Measurements from ENCODE around the gene ST14. TPM values are rescaled to one million over a fixed set of nuclear protein-coding genes. Genes with fewer than 3 reads are reported as not detected.

The ST14 gene
- total RNA-seq, 1 experiment from 2014 or later, result 0.30 TPM

- POLR2A ChIA-PET (ENCODE audit: low non-redundant PET), result no interaction called here
- CTCF ChIA-PET, result no interaction called here
- no peaks in the 10 kb centered on the region for H3K9me3 ChIP-seq (ENCODE audit: low read depth, low read length, poor library complexity, severe bottlenecking)
Measured at GRCh38 chr11:130204703-130205095, 45.1 kb downstream of the ST14 start.

GRCh38 chr11:130206141-130206540, 46.6 kb downstream of the ST14 start:
- no peak overlapping the region for H3K27ac ChIP-seq (ENCODE audit: low read depth, low read length, poor library complexity, severe bottlenecking)
- intact Hi-C loops (cut with micrococcal nuclease; ENCODE audit: unreplicated experiment), result no loop called here
- no peaks in the 10 kb centered on the region for H3K36me3 ChIP-seq (ENCODE audit: insufficient read depth, low read length, poor library complexity, severe bottlenecking)
- H3K4me1 ChIP-seq (ENCODE audit: insufficient read depth, low read length, poor library complexity, severe bottlenecking), result no peaks in the 10 kb centered on the region
- CTCF ChIA-PET, result no interaction called here
- POLR2A ChIA-PET (ENCODE audit: low non-redundant PET), result no interaction called here
- DNase-seq (ENCODE audit: low spot score), result no peak
- H3K4me3 ChIP-seq (ENCODE audit: low read depth, low read length, poor library complexity, severe bottlenecking), result no peak overlapping the region
- no peaks in the 10 kb centered on the region for H3K27me3 ChIP-seq (replicated peaks; ENCODE audit: insufficient read depth, low read depth, low read length, poor library complexity)
- no TSS peak for BruUV-seq (replicated peaks)
- no peaks in the 10 kb centered on the region for H3K9me3 ChIP-seq (ENCODE audit: low read depth, low read length, poor library complexity, severe bottlenecking)
- no peak for TF ChIP-seq EZH2 (IDR thresholded peaks at IDR 0.05; ENCODE audit: borderline replicate concordance, low read depth, low read length, poor library complexity, severe bottlenecking)
- no peak for TF ChIP-seq CTCF (conservative IDR thresholded peaks at IDR 0.05; ENCODE audit: low read depth, low read length)

More at GRCh38 chr11:130204703-130205095, 45.1 kb downstream of the ST14 start:
- intact Hi-C loops (cut with micrococcal nuclease; ENCODE audit: unreplicated experiment), result no loop called here
- Histone ChIP-seq H3K27me3 (replicated peaks; ENCODE audit: insufficient read depth, low read depth, low read length, poor library complexity) (no peaks in the 10 kb centered on the region), H3K4me1 (ENCODE audit: insufficient read depth, low read length, poor library complexity, severe bottlenecking) (no peaks in the 10 kb centered on the region), H3K4me3 (ENCODE audit: low read depth, low read length, poor library complexity, severe bottlenecking) (no peak overlapping the region), H3K36me3 (ENCODE audit: insufficient read depth, low read length, poor library complexity, severe bottlenecking) (no peaks in the 10 kb centered on the region), H3K27ac (ENCODE audit: low read depth, low read length, poor library complexity, severe bottlenecking) (no peak overlapping the region)
- TF ChIP-seq EZH2 (IDR thresholded peaks at IDR 0.05; ENCODE audit: borderline replicate concordance, low read depth, low read length, poor library complexity, severe bottlenecking) (no peak), CTCF (conservative IDR thresholded peaks at IDR 0.05; ENCODE audit: low read depth, low read length) (no peak)
- no TSS peak for BruUV-seq (replicated peaks)
- no peak for DNase-seq (ENCODE audit: low spot score)

DNA sequence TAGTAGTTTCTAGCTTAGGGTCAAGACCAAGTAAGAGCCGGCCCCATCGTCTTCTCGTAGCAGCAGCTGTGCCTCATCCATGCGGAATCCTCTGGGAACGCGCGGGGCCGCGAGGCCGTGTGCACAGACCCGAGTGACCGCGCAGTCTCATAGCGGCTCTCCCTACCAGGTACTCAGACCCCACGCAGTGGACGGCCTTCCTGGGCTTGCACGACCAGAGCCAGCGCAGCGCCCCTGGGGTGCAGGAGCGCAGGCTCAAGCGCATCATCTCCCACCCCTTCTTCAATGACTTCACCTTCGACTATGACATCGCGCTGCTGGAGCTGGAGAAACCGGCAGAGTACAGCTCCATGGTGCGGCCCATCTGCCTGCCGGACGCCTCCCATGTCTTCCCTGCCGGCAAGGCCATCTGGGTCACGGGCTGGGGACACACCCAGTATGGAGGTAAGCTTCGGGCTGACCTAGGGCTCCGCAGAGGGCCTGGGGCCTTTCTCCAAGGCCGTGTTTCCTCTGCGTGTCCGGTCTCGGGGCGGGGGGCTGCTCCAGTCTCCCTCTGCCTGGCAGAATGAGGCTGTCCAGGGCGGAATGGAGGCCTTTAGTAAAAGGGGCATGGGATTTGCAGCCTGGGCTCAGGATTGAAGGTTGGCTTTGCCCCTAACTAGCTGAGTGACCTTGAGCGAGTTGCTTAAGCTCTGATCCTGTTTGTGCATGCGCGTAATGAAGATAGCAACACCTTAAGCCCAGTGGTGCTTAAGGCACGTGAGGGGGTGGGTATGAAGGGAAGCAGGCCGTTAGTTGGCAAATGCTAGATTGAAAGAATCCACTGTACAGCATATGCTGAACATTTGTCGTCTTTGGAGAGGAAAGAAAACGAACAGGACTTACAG, 48.9 kb downstream of the ST14 start:
- Histone ChIP-seq H3K4me3 (ENCODE audit: low read depth, low read length, poor library complexity, severe bottlenecking) (no peak overlapping the region), H3K4me1 (ENCODE audit: insufficient read depth, low read length, poor library complexity, severe bottlenecking) (no peaks in the 10 kb centered on the region), H3K27ac (ENCODE audit: low read depth, low read length, poor library complexity, severe bottlenecking) (no peak overlapping the region), H3K36me3 (ENCODE audit: insufficient read depth, low read length, poor library complexity, severe bottlenecking) (no peaks in the 10 kb centered on the region), H3K27me3 (replicated peaks; ENCODE audit: insufficient read depth, low read depth, low read length, poor library complexity) (no peaks in the 10 kb centered on the region), H3K9me3 (ENCODE audit: low read depth, low read length, poor library complexity, severe bottlenecking) (no peaks in the 10 kb centered on the region)
- DNase-seq (ENCODE audit: low spot score), result no peak
- ChIA-PET CTCF (no interaction called here), POLR2A (ENCODE audit: low non-redundant PET) (no interaction called here)
- TF ChIP-seq CTCF (conservative IDR thresholded peaks at IDR 0.05; ENCODE audit: low read depth, low read length) (no peak), EZH2 (IDR thresholded peaks at IDR 0.05; ENCODE audit: borderline replicate concordance, low read depth, low read length, poor library complexity, severe bottlenecking) (no peak)
- intact Hi-C loops (cut with micrococcal nuclease; ENCODE audit: unreplicated experiment), result no loop called here
- no TSS peak for BruUV-seq (replicated peaks)
